GM18517 (cell line): ENCODE measurements around the gene ALG3.

Source experiments
- ATAC-seq: cut with Tn5 transposase; IDR thresholded peaks from one replicate; pipeline ENCODE4 v1.9.1; 2021; ENCODE audit warnings: mild to moderate bottlenecking, moderate library complexity; ENCODE audit not compliant: unreplicated experiment

The ALG3 gene

GRCh38 chr3:184260724-184261269, 12.0 kb upstream of the ALG3 start:
- ATAC-seq: no peak

GRCh38 chr3:184259878-184260723, 11.3 kb upstream of the ALG3 start:
- ATAC-seq: no peak

GRCh38 chr3:184259396-184259877, 10.7 kb upstream of the ALG3 start:
- no peak for ATAC-seq

- ATAC-seq: no peak
These were observed 10.2 kb upstream of the ALG3 start for GRCh38 chr3:184258926-184259325.

GRCh38 chr3:184257083-184257915, 8.5 kb upstream of the ALG3 start:
- ATAC-seq: no peak

- ATAC-seq: no peak
These were observed 6.7 kb upstream of the ALG3 start for GRCh38 chr3:184255291-184256039.

- peak; percentile 72 for ATAC-seq
These were observed 1.5 kb upstream of the ALG3 start for GRCh38 chr3:184250167-184250828.

- peak; percentile 79 for ATAC-seq
These were observed 827 bp upstream of the ALG3 start, which contains the start of gene EEF1AKMT4 for GRCh38 chr3:184249412-184250166. Gene EEF1AKMT4, plus strand, starts transcription at chr3:184249672. Its CDS starts 23 bp downstream, at chr3:184249695.

- no peak for ATAC-seq
These were observed 6.5 kb downstream of the ALG3 start for GRCh38 chr3:184242297-184242685.

GRCh38 chr3:184241447-184242296, 7.1 kb downstream of the ALG3 start:
- no peak for ATAC-seq

GRCh38 chr3:184241141-184241446, 7.7 kb downstream of the ALG3 start:
- ATAC-seq: no peak

GRCh38 chr3:184240384-184241140, 8.2 kb downstream of the ALG3 start:
- ATAC-seq: no peak

GRCh38 chr3:184239708-184240107, 9.1 kb downstream of the ALG3 start:
- ATAC-seq: no peak

- ATAC-seq: no peak
These were observed 9.5 kb downstream of the ALG3 start for GRCh38 chr3:184239221-184239620.

- no peak for ATAC-seq
These were observed 10.4 kb downstream of the ALG3 start for GRCh38 chr3:184238246-184238818.

GRCh38 chr3:184237807-184238206, 11.0 kb downstream of the ALG3 start:
- no peak for ATAC-seq

- ATAC-seq: no peak
These were observed 11.6 kb downstream of the ALG3 start for GRCh38 chr3:184237211-184237610.

GRCh38 chr3:184236636-184237035, 12.1 kb downstream of the ALG3 start:
- ATAC-seq: no peak
